GM19240 (cell line): ENCODE measurements around the gene GGA2.
"Not testable (repeated sequence)": the region's sequence is repeated elsewhere in the genome, so short reads cannot be mapped to it uniquely, and the experiment has no call there.

Source experiments
- DNase-seq: peaks from one replicate; pipeline ENCODE4 v3.0.0; 2011; ENCODE audit warnings: low spot score; ENCODE audit not compliant: insufficient read length

Gene GGA2

GRCh38 chr16:23523876-23524385, 13.6 kb upstream of the GGA2 start:
- no peak for DNase-seq

DNA sequence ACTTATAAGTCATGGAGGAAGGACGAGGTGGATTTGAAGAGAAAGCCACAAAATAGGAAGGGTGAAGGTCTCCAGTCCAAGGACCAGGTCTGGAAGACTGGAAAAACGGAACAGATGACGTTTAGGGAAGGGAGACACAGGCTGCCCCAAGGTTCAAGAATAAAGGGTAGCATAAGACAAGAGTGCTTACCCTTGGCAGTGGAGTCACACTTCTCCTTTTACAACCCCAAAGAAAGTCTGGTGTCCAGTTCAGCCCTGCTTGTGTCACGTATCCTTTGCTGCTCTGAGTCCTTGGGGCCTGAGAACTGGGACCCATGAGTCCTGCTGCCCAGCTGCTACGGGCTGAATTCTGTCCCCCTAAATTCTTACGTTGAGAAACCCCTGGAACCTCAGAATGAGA, 13.0 kb upstream of the GGA2 start:
- DNase-seq = no peak

GRCh38 chr16:23521965-23522364, 11.7 kb upstream of the GGA2 start:
- DNase-seq = no peak

- DNase-seq = no peak
Observed at GRCh38 chr16:23521037-23521743, 10.9 kb upstream of the GGA2 start.

DNA sequence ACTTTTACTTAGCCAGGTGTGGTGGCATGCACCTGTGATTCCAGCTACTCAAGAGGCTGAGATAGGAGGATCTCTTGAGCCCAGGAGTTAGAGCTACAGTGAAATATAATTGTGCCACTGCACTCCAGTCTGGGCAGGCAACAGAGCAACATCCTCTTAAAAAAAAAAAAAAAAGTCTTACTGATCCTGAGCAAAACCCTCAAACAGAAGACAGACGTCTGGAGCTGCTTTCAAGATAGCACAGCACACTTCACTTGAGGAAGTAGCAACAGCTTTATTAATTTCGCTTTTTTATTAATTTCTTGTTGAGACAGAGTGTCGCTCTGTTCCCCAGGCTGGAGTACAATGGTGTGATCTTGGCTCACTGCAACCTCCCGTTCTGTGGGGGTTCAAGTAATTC, 10.2 kb upstream of the GGA2 start:
- no peak for DNase-seq

- DNase-seq = no peak
Observed at GRCh38 chr16:23519282-23519681, 9.0 kb upstream of the GGA2 start.

- no peak for DNase-seq
Observed at GRCh38 chr16:23518435-23518891, 8.2 kb upstream of the GGA2 start.

- no peak for DNase-seq
Observed at GRCh38 chr16:23516366-23517137, 6.3 kb upstream of the GGA2 start.

GRCh38 chr16:23515881-23516280, 5.6 kb upstream of the GGA2 start:
- DNase-seq = no peak

DNA sequence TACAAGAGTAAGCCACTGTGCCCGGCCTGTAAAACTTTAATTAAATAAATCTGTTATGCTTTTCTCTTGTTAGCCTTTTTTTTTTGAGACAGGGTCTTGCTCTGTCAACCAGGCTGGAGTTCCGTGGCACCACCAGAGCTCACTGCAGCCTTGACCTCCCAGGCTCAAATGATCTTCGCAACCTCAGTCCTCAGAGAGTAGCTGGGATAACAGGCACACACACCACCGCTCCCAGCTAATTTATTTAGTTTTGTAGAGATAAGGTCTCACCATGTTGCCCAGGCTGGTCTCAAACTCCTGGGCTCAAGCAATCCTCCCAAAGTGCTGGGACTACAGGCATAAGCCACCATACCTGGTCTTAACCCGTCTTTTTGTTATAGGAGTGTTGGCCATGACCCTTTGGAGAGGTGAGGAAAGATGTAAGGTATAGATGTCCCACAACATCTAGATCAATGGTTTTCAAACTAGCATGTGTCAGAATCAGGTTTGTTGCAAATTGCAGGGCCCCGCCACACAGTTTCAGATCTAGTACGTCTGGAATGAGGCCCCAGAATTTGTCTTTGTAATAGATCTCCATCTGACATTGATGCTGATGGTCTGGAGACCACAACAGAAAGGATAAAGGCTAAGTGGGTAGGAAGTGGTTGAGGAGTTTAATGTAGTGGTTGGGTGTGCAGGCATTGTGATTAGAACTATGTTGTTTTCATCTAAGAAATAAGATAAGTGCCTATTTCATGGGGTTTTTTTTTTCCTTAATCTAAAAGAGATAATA, 4.3 kb upstream of the GGA2 start:
- no peak for DNase-seq

GRCh38 chr16:23512168-23512695, 1.9 kb upstream of the GGA2 start:
- DNase-seq = no peak

DNA sequence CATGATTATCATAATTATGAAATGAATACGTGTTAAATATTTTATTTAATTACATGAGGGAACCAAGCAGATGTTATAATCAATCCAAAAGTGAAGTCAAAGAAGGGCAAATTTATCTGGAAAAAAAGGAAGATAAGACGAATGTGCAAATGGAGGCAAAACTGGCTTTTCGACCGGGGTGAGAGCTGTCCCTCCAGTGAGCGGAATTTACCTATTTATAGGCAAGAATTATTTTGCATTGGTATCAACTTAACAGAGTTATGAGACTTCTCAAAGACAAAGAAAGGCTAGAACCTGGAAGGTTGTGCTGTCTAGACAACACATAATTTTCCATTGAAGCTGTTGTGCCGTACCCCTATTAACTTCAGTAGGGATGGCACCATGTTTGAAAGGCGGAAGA, 1.4 kb upstream of the GGA2 start:
- DNase-seq = no peak

GRCh38 chr16:23510915-23511270, 599 bp upstream of the GGA2 start:
- not testable (repeated sequence) for DNase-seq

DNA sequence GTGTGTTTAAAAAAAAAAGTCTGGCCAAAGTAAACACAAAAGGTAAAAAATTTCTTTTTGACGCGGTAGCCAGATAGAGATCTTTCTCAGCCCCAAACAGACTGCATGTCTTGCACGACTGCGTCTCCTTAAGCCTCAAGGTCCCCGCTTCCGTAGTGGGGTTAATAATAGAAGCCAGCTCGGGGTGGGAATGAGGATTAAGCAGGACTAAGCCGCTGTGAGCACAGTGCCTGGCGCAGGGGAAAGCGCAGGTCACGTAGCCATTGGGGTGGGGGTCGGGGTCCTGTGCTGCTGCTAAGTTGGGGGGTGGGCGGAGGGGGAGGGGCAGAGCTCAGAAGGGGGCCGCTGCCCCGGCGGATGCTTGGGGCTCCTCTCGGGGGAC, 521 bp downstream of the GGA2 start:
- DNase-seq = no peak

DNA sequence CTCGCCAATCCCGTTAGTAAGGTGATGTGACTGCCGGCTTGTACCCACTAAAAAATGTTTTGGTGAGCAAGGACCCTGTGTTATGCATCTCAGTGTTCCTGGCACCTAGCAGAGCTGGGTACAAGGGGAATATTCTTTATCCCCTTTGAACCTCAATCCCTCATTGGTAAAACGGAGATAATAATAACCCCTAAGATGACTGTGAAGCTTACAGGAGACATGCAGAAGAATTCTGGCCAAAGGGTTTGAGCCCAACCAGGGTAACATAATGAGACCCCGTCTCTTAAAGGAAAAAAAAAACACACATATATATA, 896 bp downstream of the GGA2 start:
- no peak for DNase-seq

GRCh38 chr16:23508589-23509440, 1.5 kb downstream of the GGA2 start:
- DNase-seq = no peak

DNA sequence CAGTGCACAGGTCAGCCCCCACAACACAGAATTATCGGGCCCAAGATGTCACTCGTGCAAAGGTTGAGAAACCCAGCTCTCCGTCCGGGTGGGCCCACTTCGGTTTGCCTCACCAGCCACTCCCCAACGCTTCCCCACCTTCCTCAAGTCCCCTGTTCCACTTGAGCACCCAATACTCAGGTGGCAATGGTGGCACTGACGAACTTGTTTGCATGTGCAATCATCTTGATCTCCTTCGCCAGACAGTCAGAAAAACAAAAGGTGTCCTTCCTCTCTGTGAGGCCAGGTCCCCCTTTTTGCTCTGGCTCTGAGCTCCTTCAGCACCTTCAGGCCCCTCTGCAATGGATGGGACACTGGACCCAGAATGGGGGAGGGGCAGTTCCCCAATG, 3.7 kb downstream of the GGA2 start:
- DNase-seq = no peak

- DNase-seq = no peak
Observed at GRCh38 chr16:23505671-23506605, 4.4 kb downstream of the GGA2 start.

DNA sequence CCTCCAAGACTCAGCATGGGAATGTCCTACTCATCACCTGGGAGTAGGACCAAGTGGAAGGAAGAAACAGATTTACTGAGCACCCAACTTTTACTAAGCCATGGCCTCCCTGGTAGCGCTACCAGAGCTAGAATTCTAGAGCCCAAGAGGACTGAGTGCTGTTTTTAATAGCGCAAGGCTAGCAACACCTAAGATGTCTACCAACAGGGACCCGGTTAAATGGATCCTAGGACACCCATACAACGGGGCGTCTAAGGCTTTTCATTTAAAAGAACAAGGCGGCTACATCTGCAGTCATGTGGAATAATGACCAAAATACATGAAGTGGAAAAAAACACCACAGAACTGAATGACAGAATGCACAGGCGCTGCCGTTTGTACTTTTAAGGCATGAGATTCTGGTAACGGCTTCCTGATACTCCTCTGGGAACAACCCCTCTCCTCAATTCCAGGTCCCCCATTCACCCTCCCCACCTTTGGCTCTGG, 5.1 kb downstream of the GGA2 start:
- no peak for DNase-seq
